Right lobe of liver (tissue), 4 donors: ENCODE measurements around the gene AGR3.

Experiments
- POLR2A ChIP-seq: fragments of 450-650 bp; IDR thresholded peaks from one replicate; pipeline ENCODE4 v1.6.1; 2017; ENCODE audit warnings: antibody characterized with exemption, mild to moderate bottlenecking
- TF ChIP-seq, protein P1 (sequence below), 4 donors: fragments of 200-600 bp in 3 of 4; fragments of 450-650 bp in 1 of 4; IDR thresholded peaks; one replicate each; pipeline versions ENCODE4 v1.5.1 to v1.8.0; 2016 to 2022; ENCODE audit warnings: antibody characterized with exemption in 4 of 4, mild to moderate bottlenecking in 2 of 4
- donor health status: DM: no; HTN: no; CAD: no.
- donor health status: DM: no; HTN: no; CAD: no.
- donor health status: DM: no; HTN: yes; CAD: no.

GRCh38 chr7:16845746-16846145, 36.0 kb downstream of the AGR3 start:
- TF ChIP-seq, protein P1, sequence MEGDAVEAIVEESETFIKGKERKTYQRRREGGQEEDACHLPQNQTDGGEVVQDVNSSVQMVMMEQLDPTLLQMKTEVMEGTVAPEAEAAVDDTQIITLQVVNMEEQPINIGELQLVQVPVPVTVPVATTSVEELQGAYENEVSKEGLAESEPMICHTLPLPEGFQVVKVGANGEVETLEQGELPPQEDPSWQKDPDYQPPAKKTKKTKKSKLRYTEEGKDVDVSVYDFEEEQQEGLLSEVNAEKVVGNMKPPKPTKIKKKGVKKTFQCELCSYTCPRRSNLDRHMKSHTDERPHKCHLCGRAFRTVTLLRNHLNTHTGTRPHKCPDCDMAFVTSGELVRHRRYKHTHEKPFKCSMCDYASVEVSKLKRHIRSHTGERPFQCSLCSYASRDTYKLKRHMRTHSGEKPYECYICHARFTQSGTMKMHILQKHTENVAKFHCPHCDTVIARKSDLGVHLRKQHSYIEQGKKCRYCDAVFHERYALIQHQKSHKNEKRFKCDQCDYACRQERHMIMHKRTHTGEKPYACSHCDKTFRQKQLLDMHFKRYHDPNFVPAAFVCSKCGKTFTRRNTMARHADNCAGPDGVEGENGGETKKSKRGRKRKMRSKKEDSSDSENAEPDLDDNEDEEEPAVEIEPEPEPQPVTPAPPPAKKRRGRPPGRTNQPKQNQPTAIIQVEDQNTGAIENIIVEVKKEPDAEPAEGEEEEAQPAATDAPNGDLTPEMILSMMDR (IDR thresholded peaks at IDR 0.05): no peak
- TF ChIP-seq POLR2A: no peak
